Cortex of kidney (tissue), 1 donor: ENCODE data around the gene ELMOD3.
"Not testable (repeated sequence)": the region's sequence is repeated elsewhere in the genome, so short reads cannot be mapped to it uniquely, and the experiment has no call there.

Experiments
- DNase-seq: peaks from one replicate; lab custom pipeline; 2025; lab: John Stamatoyannopoulos, UW

Gene ELMOD3

GRCh38 chr2:85354286-85355072 lies at the start of gene ELMOD3, which contains the start of gene RETSAT:
ELMOD3 (plus strand) TSS chr2:85354769; CDS start chr2:85357199, 2,430 bp downstream.
RETSAT (minus strand) TSS chr2:85354528; CDS start chr2:85354507, 21 bp downstream.
- peak; percentile 26 for DNase-seq

- DNase-seq, result no peak
Observed at GRCh38 chr2:85307527-85307897, 47.1 kb upstream of the ELMOD3 start.

- DNase-seq, result no peak
Observed at GRCh38 chr2:85308201-85308600, 46.4 kb upstream of the ELMOD3 start.

- DNase-seq, result peak; percentile 47
Observed at GRCh38 chr2:85308896-85309555, 45.5 kb upstream of the ELMOD3 start.

- no peak for DNase-seq
Observed at GRCh38 chr2:85309699-85310321, 44.8 kb upstream of the ELMOD3 start.

GRCh38 chr2:85310330-85310729 lies 44.2 kb upstream of the ELMOD3 start:
- no peak for DNase-seq

- DNase-seq, result no peak
Observed at GRCh38 chr2:85312404-85312803, 42.2 kb upstream of the ELMOD3 start.

GRCh38 chr2:85314884-85315242 lies 39.7 kb upstream of the ELMOD3 start:
- no peak for DNase-seq

GRCh38 chr2:85315921-85316320 lies 38.6 kb upstream of the ELMOD3 start:
- DNase-seq, result not testable (repeated sequence)

GRCh38 chr2:85318222-85319074 lies 36.1 kb upstream of the ELMOD3 start:
- no peak for DNase-seq

- DNase-seq, result no peak
Observed at GRCh38 chr2:85319796-85320195, 34.8 kb upstream of the ELMOD3 start.

- DNase-seq, result no peak
Observed at GRCh38 chr2:85323351-85323987, 31.1 kb upstream of the ELMOD3 start.

- not testable (repeated sequence) for DNase-seq
Observed at GRCh38 chr2:85323988-85324367, 30.6 kb upstream of the ELMOD3 start.

GRCh38 chr2:85324639-85325465 lies 29.7 kb upstream of the ELMOD3 start:
- no peak for DNase-seq

GRCh38 chr2:85325466-85325811 lies 29.1 kb upstream of the ELMOD3 start:
- DNase-seq, result no peak

GRCh38 chr2:85326406-85327159 lies 28.0 kb upstream of the ELMOD3 start:
- DNase-seq, result no peak

GRCh38 chr2:85327160-85327821 lies 27.3 kb upstream of the ELMOD3 start:
- no peak for DNase-seq

- no peak for DNase-seq
Observed at GRCh38 chr2:85327822-85328617, 26.5 kb upstream of the ELMOD3 start, which contains the start of gene TGOLN2. TGOLN2 (minus strand) TSS chr2:85327989; CDS start chr2:85327962, 27 bp downstream.
